Nasal cavity respiratory epithelium epithelial cell of viscerocranial mucosa (primary cell): Measurements from ENCODE around the gene LGALS13. TPM values are rescaled to one million over a fixed set of nuclear protein-coding genes. Genes with fewer than 3 reads are reported as not detected.

ENCODE experiments used
- total RNA-seq: library from RNA; depleted of rRNA; stranded (reverse); fragments of >200 nt; gene quantifications from 2 replicates; pipeline ENCODE4 v1.2.3, GENCODE V29; 2014

LGALS13 gene
- not detected in 2 replicates for total RNA-seq

GRCh38 chr19:39602224-39602623 is at the start of gene LGALS13:
Gene LGALS13, plus strand, starts transcription at chr19:39602524. Its CDS starts 45 bp downstream, at chr19:39602569.

GRCh38 chr19:39655613-39656012 is 53.3 kb downstream of the LGALS13 start, which contains the start of gene LGALS16:
Gene LGALS16, plus strand, starts transcription at chr19:39655913. Its CDS starts 49 bp downstream, at chr19:39655962.

Other genes starting within 250 kb of the LGALS13 start
- gene PAF1, start 211.4 kb upstream of the LGALS13 start, total RNA-seq, result 36.4 and 40.0 TPM in 2 replicates
- gene MED29, start 211.1 kb upstream of the LGALS13 start, total RNA-seq, result 13.7 TPM in 2 replicates
- gene ZFP36, start 195.7 kb upstream of the LGALS13 start, total RNA-seq, result 6.5 and 14.8 TPM in 2 replicates
- gene PLEKHG2, start 189.9 kb upstream of the LGALS13 start, total RNA-seq, result 4.8 and 20.1 TPM in 2 replicates
- 143 and 397 TPM in 2 replicates for gene RPS16, start 166.6 kb upstream of the LGALS13 start, total RNA-seq
- 39.0 and 69.6 TPM in 2 replicates for gene SUPT5H, start 156.9 kb upstream of the LGALS13 start, total RNA-seq
- 52.6 and 82.4 TPM in 2 replicates for gene TIMM50, start 121.7 kb upstream of the LGALS13 start, total RNA-seq
- gene DLL3, start 103.6 kb upstream of the LGALS13 start, total RNA-seq, result 0.07 and 0.34 TPM in 2 replicates
- gene SELENOV, start 87.4 kb upstream of the LGALS13 start, total RNA-seq, result not detected in 2 replicates
- 0.71 and 1.0 TPM in 2 replicates for gene EID2B, start 69.7 kb upstream of the LGALS13 start, total RNA-seq
- gene EID2, start 62.4 kb upstream of the LGALS13 start, total RNA-seq, result 5.4 and 8.5 TPM in 2 replicates
- gene LGALS16, start 53.4 kb downstream of the LGALS13 start, total RNA-seq, result not detected in 2 replicates
- not detected in 2 replicates for gene LGALS14, start 102.0 kb downstream of the LGALS13 start, total RNA-seq
- not detected in 2 replicates for gene CLC, start 135.5 kb downstream of the LGALS13 start, total RNA-seq
- not detected in 2 replicates for gene LEUTX, start 176.3 kb downstream of the LGALS13 start, total RNA-seq
- gene DYRK1B, start 231.6 kb downstream of the LGALS13 start, total RNA-seq, result 4.1 and 14.3 TPM in 2 replicates
- 140 and 218 TPM in 2 replicates for gene FBL, start 243.9 kb downstream of the LGALS13 start, total RNA-seq